Measurements from ENCODE around the gene ARL16.

Gene ARL16

DNA sequence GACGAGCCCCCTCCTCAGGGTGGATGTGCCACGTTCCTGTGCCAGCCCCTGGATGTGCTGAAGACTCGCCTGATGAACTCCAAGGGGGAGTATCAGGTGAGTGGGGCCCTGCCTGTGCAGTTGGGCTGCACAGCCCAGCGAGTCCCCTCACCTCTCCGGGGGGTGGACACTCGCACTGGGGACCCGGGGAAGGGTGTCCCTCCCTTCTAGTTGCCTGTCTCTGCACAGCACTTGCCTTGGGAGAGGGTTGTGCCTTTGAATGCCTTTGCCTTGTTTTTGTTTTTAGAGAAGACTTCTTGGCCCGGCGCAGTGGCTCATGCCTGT is 34.1 kb upstream of the ARL16 start:
- no peaks in the 10 kb centered on the region for H3K27me3 ChIP-seq (ENCODE audit: control insufficient read depth, insufficient read depth, low read length)
- H3K27ac ChIP-seq (ENCODE audit: low read length), result no peak overlapping the region
- no peak overlapping the region for H3K4me3 ChIP-seq (ENCODE audit: low read length)
- H3K36me3 ChIP-seq (ENCODE audit: control insufficient read depth, insufficient read depth, low read length), result peaks cover 27% of the 10 kb centered on the region
- DNase-seq (ENCODE audit: low read depth, low spot score), result no peak
- H3K9me3 ChIP-seq (ENCODE audit: control insufficient read depth, insufficient read depth, low read length), result no peaks in the 10 kb centered on the region
- WGBS (ENCODE audit: insufficient coverage, insufficient read length), result no CpG with 5 or more reads among the region's 9 CpGs
- peaks cover 8% of the 10 kb centered on the region; the same call in 1 of the 2 replicates for H3K4me1 ChIP-seq (ENCODE audit: control insufficient read depth, insufficient read depth, low read length)

DNA sequence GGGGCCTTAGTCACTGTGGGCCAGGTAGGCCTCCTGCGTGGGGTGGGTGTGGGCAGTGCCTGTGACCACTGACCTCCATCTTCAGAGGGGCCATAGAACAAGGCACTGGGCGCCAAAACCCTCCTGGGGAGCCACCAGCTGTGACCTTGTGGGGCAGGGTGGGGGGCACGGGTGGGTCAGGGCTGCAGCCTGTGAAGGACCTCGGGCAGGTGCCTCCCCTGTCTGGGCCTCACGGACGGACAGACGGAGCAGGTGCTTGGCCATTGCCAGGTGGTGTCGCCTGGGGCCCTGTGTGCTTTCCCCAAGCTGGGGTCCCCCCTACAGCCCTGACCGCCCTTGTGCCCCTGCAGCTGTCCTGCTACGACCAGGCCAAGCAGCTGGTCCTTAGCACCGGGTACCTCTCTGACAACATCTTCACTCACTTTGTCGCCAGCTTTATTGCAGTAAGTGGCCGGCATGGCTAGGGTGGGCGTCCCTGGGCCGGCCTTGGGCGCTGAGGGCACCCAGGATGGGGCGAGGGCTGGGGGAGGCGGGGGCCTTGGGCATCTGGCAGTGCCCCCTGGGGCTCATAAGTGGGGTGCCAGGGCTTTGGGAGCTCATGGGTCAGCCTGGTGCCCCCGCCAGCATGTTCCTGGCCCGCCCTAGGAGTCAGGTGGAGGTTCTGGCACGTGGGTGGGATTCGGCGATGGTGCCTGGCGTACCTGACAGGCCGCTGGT is 33.6 kb upstream of the ARL16 start:
- Histone ChIP-seq H3K4me1 (ENCODE audit: control insufficient read depth, insufficient read depth, low read length) (peaks cover 6% of the 10 kb centered on the region; the same call in 1 of the 2 replicates), H3K36me3 (ENCODE audit: control insufficient read depth, insufficient read depth, low read length) (peaks cover 27% of the 10 kb centered on the region), H3K4me3 (ENCODE audit: low read length) (no peak overlapping the region), H3K27me3 (ENCODE audit: control insufficient read depth, insufficient read depth, low read length) (no peaks in the 10 kb centered on the region), H3K27ac (ENCODE audit: low read length) (no peak overlapping the region), H3K9me3 (ENCODE audit: control insufficient read depth, insufficient read depth, low read length) (no peaks in the 10 kb centered on the region)
- WGBS (ENCODE audit: insufficient coverage, insufficient read length), result no CpG with 5 or more reads among the region's 25 CpGs
- DNase-seq (ENCODE audit: low read depth, low spot score), result no peak

DNA sequence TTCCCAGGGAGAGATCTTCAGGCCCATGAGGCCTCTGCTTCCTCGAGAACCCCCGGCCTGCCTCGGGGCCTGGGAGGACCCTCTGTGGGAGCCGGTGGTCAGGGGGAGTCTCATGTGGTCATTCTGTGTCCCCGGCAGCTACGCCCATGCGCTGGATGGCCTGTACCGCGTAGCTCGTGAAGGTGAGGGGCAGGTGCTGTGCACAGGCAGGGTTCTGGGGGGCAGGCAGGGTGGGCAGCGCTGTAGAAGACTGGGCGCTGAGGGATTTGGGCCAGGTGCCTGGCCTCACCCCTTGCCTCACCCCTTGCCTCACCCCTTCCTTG is 33.0 kb upstream of the ARL16 start:
- Histone ChIP-seq H3K4me1 (ENCODE audit: control insufficient read depth, insufficient read depth, low read length) (peaks cover 7% of the 10 kb centered on the region; the same call in 1 of the 2 replicates), H3K9me3 (ENCODE audit: control insufficient read depth, insufficient read depth, low read length) (no peaks in the 10 kb centered on the region), H3K4me3 (ENCODE audit: low read length) (no peak overlapping the region), H3K36me3 (ENCODE audit: control insufficient read depth, insufficient read depth, low read length) (peaks cover 27% of the 10 kb centered on the region), H3K27ac (ENCODE audit: low read length) (no peak overlapping the region), H3K27me3 (ENCODE audit: control insufficient read depth, insufficient read depth, low read length) (no peaks in the 10 kb centered on the region)
- WGBS (ENCODE audit: insufficient coverage, insufficient read length), result no CpG with 5 or more reads among the region's 12 CpGs
- DNase-seq (ENCODE audit: low read depth, low spot score), result no peak

DNA sequence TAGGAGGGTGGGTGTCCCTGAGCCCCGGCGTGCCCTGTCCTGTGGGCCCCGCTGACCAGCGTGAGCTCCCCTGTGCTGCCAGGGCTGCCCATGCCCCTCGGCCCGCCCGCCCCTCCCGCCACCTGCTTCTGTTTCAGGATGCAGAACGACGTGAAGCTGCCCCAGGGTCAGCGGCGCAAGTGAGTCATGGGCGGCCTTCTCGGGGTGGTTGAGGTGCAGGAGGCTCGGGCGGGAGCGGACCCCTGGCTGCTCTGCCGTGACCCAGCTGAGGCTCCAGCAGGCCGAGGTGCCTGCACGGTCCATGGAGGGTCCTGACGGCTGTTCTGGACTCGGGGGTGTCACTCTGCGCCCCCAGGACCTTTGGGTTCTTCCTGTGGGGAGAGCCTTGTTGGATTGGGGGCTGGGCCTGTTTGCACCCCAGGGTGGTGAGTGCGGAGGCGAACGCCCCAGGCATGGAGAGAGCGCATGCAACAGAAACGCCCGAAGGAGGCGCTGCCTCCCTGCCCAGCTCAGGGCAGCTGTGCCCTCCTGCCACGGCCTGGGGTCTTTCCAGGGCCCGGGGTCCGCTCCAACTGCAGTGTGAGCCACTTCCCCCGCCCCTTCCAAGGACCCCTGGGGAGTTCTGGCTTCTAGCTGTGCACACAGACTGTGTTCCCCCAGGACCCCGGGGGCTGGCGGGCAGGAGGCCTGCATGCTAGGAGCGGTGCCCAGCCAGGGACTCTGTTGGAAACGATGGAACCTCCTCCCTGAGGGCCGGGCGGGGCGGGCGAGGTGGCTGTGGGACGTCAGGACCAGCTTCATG is 32.5 kb upstream of the ARL16 start:
- Histone ChIP-seq H3K4me3 (ENCODE audit: low read length) (no peak overlapping the region), H3K27ac (ENCODE audit: low read length) (no peak overlapping the region), H3K27me3 (ENCODE audit: control insufficient read depth, insufficient read depth, low read length) (no peaks in the 10 kb centered on the region)

DNA sequence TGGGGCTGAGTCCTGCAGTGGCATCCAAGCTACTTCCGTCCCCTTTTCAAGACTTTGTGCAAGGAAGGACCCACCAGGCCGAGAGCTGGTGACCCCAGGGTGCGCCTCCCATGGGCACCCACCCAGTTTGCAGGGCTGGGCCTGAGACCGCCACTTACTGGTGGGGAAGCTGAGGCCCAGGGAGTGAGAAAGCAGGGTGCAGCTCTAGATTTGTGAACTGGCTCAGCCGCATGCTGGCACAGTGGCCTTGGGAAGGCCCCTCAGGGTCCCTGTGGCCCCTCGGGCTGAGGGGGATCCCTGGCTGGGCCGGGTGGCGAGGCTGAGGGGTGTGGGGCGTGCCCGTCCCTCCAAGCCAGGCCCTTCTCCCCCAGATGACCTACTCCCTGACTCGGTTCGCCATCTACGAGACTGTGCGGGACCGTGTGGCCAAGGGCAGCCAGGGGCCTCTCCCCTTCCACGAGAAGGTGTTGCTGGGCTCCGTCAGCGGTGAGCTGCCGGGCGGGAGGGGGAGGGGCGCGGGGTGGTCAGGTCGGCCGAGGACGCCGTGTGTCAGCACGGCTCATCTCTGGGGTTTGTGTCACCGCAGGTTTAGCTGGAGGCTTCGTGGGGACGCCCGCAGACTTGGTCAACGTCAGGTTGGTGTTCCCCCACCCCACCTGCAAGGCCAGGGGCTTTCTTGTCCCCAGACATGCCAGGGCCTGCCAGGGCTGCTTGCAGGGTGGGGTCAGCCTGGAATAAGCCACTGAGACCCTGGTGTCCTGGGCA is 31.7 kb upstream of the ARL16 start:
- no peaks in the 10 kb centered on the region for H3K9me3 ChIP-seq (ENCODE audit: control insufficient read depth, insufficient read depth, low read length)
- no peak for DNase-seq (ENCODE audit: low read depth, low spot score)
- H3K36me3 ChIP-seq (ENCODE audit: control insufficient read depth, insufficient read depth, low read length), result peaks cover 27% of the 10 kb centered on the region
- H3K27ac ChIP-seq (ENCODE audit: low read length), result no peak overlapping the region
- no CpG with 5 or more reads among the region's 32 CpGs for WGBS (ENCODE audit: insufficient coverage, insufficient read length)
- no peak overlapping the region for H3K4me3 ChIP-seq (ENCODE audit: low read length)
- no peaks in the 10 kb centered on the region for H3K27me3 ChIP-seq (ENCODE audit: control insufficient read depth, insufficient read depth, low read length)
- H3K4me1 ChIP-seq (ENCODE audit: control insufficient read depth, insufficient read depth, low read length), result peaks cover 7% of the 10 kb centered on the region; the same call in 1 of the 2 replicates

More for the DNA sequence above, 32.5 kb upstream of the ARL16 start:
- Histone ChIP-seq H3K36me3 (ENCODE audit: control insufficient read depth, insufficient read depth, low read length) (peaks cover 27% of the 10 kb centered on the region), H3K9me3 (ENCODE audit: control insufficient read depth, insufficient read depth, low read length) (no peaks in the 10 kb centered on the region), H3K4me1 (ENCODE audit: control insufficient read depth, insufficient read depth, low read length) (peaks cover 7% of the 10 kb centered on the region; the same call in 1 of the 2 replicates)
- no CpG with 5 or more reads among the region's 43 CpGs for WGBS (ENCODE audit: insufficient coverage, insufficient read length)
- DNase-seq (ENCODE audit: low read depth, low spot score), result no peak

DNA sequence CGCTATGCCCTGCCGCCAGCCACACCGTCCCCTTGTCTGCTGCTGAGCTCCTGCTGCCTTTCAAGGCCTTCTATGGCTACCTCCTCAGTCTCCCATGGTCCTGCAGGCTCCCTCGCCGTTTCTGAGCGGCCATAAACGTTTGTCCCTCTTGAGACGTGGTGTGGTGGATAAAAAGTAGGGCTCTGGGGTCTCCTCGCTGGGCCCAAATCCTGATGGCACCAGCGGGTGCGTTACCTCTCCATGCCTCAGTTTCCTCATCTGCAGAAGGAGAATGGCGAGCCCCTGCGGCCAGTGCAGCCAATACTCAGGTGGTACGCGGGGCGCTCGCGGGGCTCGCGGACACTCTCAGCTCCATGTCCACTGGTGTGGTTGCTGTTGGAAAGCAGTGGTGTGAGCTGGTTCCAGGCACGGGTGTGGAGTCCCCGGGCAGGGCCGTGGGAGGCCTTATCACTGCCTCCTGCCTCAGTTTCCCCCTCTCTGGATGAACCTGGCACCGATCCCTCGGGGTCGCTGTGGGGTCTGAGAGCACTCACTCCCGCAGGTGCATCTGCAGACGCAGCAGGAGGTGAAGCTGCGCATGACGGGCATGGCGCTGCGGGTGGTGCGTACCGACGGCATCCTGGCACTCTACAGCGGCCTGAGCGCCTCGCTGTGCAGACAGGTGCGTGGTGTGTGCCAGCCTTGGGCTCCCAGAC is 31.0 kb upstream of the ARL16 start:
- no peaks in the 10 kb centered on the region for H3K27me3 ChIP-seq (ENCODE audit: control insufficient read depth, insufficient read depth, low read length)
- H3K9me3 ChIP-seq (ENCODE audit: control insufficient read depth, insufficient read depth, low read length), result no peaks in the 10 kb centered on the region
- H3K4me1 ChIP-seq (ENCODE audit: control insufficient read depth, insufficient read depth, low read length), result peaks cover 7% of the 10 kb centered on the region; the same call in 1 of the 2 replicates
- no peak overlapping the region for H3K4me3 ChIP-seq (ENCODE audit: low read length)
- DNase-seq (ENCODE audit: low read depth, low spot score), result no peak
- no peak overlapping the region for H3K27ac ChIP-seq (ENCODE audit: low read length)
- peaks cover 23% of the 10 kb centered on the region for H3K36me3 ChIP-seq (ENCODE audit: control insufficient read depth, insufficient read depth, low read length)
- no CpG with 5 or more reads among the region's 39 CpGs for WGBS (ENCODE audit: insufficient coverage, insufficient read length)

DNA sequence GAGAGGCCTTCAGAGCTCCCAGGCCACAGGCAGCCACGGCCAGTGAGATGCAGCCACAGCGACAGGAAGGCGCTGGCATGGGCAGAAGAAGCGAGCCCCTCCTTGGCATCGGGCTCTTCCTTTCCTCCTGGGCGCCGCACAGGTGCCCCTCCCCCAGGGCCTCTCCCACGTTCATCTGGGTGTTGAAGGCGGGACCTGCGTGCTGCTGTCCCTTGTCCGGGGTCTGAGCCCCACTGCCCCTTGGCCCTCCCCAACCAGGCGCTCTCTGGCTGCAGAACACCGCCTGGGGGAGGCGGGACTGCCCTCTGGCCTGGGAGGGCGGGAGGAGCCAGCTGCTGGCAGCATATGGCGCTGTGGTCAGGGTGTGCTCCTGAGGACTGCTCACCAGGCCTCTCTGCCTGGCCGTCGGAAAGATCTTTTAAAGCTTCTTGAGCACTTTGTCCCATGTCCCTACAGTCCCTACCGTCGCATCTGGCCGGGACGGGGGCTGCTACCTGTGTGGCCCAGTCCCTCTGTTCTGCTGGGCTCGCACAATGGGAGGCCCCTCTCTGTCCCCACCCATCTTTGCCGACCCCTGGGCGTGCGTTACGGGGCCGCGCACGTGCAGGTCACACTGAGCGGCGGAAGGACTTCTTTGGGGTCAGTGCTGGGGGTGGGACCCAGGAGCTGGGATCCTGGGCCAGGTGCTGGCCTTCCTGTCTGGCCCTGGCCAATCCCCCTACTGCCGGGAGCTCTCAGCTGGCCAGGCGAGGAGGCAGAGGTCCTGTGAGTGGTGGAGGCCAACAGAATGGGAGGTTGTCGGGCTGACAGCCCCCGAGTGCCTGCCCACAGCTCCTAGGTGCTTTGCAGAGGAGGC is 30.2 kb upstream of the ARL16 start:
- H3K27ac ChIP-seq (ENCODE audit: low read length), result no peak overlapping the region
- H3K36me3 ChIP-seq (ENCODE audit: control insufficient read depth, insufficient read depth, low read length), result peaks cover 23% of the 10 kb centered on the region

DNA sequence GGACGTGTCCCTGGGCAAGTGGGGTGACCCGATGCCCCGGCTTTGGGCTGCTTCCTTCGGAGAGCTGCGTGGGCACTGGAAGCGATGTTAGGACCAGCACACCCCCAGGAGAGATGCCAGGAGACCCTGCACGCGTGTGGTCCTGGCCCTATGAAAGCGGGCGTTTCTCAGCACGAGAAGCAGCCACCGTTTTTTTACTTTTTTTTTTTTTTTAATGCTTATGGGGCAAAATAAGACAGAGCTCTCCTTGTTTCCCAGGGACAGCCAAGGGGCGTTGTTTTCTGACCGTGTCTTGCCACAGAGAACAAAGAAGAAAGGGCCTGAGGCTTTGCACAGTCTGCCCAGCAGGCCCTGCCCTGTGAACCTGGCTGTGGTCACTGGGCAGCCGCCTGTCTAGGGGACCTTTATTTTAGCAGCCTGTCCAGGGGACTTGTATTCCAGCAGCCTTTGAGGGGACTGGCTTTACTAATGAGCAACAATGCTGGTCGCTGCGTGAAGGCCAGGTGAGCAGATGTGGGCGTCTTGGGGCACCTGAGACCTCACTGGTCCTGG is 29.5 kb upstream of the ARL16 start:
- peak overlapping the region; percentile 89; the same call in 1 of the 2 replicates for H3K4me3 ChIP-seq (ENCODE audit: low read length)
- H3K36me3 ChIP-seq (ENCODE audit: control insufficient read depth, insufficient read depth, low read length), result peaks cover 26% of the 10 kb centered on the region
- H3K9me3 ChIP-seq (ENCODE audit: control insufficient read depth, insufficient read depth, low read length), result no peaks in the 10 kb centered on the region
- no peak for DNase-seq (ENCODE audit: low read depth, low spot score)
- no CpG with 5 or more reads among the region's 18 CpGs for WGBS (ENCODE audit: insufficient coverage, insufficient read length)
- H3K27me3 ChIP-seq (ENCODE audit: control insufficient read depth, insufficient read depth, low read length), result no peaks in the 10 kb centered on the region
- no peak overlapping the region for H3K27ac ChIP-seq (ENCODE audit: low read length)
- peaks cover 9% of the 10 kb centered on the region; the same call in 1 of the 2 replicates for H3K4me1 ChIP-seq (ENCODE audit: control insufficient read depth, insufficient read depth, low read length)

More for the DNA sequence above, 30.2 kb upstream of the ARL16 start:
- Histone ChIP-seq H3K4me1 (ENCODE audit: control insufficient read depth, insufficient read depth, low read length) (peaks cover 7% of the 10 kb centered on the region; the same call in 1 of the 2 replicates), H3K4me3 (ENCODE audit: low read length) (no peak overlapping the region), H3K9me3 (ENCODE audit: control insufficient read depth, insufficient read depth, low read length) (no peaks in the 10 kb centered on the region), H3K27me3 (ENCODE audit: control insufficient read depth, insufficient read depth, low read length) (no peaks in the 10 kb centered on the region)
- no peak for DNase-seq (ENCODE audit: low read depth, low spot score)
- no CpG with 5 or more reads among the region's 36 CpGs for WGBS (ENCODE audit: insufficient coverage, insufficient read length)

DNA sequence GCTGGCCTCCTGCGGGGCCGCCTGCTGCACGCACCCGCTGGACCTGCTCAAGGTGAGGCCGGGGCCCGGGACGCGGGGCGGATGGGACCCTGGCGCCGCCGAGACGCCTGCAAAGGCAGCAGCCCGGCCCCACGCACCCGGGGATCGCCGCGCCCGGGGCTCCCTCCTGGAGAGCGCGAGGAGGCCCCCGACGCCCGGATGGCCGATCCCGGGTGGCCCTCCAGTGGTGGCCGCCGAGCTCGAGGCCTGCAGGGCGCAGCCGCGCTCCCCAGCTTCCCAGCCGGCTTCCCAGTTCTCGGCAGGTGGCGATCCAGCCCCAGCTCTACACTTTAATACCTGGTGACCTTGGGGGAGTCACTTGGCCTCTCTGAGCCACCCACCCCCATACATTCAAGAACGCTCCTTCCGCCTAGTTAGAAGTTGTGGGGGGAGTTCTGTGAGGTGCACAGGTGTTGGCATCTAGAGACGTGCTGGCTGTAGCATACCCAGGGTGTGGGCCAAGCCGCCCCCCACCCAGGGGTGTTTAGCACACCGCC is 28.9 kb upstream of the ARL16 start:
- H3K27ac ChIP-seq (ENCODE audit: low read length), result no peak overlapping the region
- H3K27me3 ChIP-seq (ENCODE audit: control insufficient read depth, insufficient read depth, low read length), result no peaks in the 10 kb centered on the region
- H3K9me3 ChIP-seq (ENCODE audit: control insufficient read depth, insufficient read depth, low read length), result no peaks in the 10 kb centered on the region
- WGBS (ENCODE audit: insufficient coverage, insufficient read length), result no CpG with 5 or more reads among the region's 41 CpGs
- H3K36me3 ChIP-seq (ENCODE audit: control insufficient read depth, insufficient read depth, low read length), result peaks cover 28% of the 10 kb centered on the region
- peaks cover 9% of the 10 kb centered on the region; the same call in 1 of the 2 replicates for H3K4me1 ChIP-seq (ENCODE audit: control insufficient read depth, insufficient read depth, low read length)
- H3K4me3 ChIP-seq (ENCODE audit: low read length), result peak overlapping the region; percentile 89
- no peak for DNase-seq (ENCODE audit: low read depth, low spot score)

Measured in iPS DF 6.9 (cell line).